Left forelimb (tissue), 1 donor: ENCODE data around the gene KIDINS220.

Experiments used
- DNase-seq: peaks from one replicate; pipeline ENCODE4 v3.0.0-alpha.2; 2018; ENCODE audit warnings: low spot score

The KIDINS220 gene

DNA sequence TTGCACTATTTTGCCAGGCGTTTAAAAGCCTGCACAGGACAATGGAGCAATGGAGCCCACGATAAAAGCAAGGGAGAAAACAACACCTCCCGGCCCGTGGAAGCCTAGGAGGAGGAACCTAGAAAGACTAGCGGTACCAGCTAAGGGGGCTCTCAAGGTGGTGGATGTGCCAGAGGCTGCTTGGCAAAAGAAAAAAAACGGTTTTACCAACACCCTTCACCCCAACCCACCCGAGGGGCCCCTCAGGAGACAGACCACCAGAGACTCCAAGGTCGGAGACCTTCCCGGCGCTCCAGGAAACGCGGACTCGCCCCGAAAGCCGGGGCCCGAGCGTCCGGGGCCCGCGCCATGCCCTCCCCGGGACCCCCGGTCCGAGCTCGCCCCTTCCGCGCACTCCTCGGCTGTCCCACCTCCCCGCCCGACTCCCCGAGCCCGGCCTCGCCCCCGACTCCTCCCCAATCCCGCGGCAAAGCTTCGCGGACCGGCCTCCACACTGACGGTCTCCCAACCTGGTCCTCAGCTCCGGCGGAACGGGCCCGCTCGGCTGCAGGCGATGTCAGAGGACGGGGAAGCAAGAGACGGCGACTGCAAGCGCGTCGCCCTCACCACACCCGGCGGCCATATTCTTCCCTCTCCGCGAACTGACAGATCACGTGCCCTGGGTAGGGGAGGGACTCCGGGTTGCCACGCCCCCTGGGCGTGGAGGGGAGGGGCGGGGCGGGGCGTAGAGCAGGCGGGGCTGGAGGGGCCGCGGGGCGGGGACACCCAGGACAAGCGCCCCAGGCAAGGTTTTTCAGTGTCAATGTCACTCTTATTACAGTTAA lies at the start of gene KIDINS220:
Gene KIDINS220, minus strand, starts transcription at position 643 of the 824 bp plus-strand sequence. CDS start 10,520 bp downstream, outside the sequence.
- DNase-seq, result peak; percentile 94

DNA sequence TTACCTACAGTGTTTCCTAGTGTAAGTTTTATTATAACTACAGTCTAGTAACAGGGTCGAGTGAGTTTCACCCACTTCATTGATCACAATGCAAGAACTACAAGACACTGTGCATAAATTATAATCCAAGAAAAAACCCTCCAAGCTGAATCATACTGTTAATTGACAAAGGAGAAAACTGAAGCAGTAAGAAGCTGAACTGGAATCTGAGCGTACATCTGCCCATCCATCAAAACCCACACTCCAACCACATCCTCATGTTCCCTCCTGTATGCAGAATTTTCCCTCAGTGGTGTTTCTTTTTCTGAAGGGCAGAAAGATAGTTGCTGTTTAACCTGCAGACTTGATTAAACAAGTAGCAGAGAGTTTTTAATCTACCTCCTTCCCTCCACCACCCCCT lies 49.5 kb upstream of the KIDINS220 start:
- DNase-seq, result no peak

GRCh38 chr2:8886202-8886518 lies 48.7 kb upstream of the KIDINS220 start:
- DNase-seq, result no peak

DNA sequence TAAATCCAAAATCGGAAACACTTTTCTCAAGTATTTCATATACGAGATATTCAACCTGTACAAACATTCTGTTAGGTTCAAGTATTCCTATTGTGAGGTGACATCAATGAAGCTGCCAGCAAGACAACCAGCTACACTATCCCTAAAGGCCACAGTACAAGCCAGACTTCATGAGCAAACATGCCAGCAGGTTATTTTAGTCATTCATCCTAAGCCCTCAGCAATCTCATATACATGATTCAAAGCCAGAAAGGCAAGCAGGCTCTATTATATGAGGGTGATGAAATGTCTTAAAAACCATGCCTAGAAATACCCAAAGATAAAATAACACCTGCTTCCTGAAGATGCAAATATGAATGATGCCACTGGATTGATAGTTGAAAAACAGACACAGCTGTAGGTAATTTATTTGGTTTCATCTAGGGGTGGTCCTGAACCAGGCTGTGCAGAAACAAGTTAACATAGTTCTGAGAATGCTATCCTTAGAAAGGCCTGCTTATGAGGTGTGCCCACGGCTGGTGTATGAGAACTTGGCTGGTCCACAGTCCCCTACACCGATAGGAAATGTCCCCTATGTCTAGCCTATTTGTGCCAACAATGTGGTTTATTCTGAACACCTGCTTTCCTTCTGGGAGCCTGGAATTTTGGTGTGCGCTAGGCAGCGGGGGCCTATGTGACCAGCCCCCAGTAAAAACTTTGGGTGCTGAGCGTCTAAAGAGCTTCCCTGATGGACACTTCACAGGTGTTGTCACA lies 48.2 kb upstream of the KIDINS220 start:
- DNase-seq, result no peak

GRCh38 chr2:8884812-8885211 lies 47.4 kb upstream of the KIDINS220 start:
- DNase-seq, result no peak

- DNase-seq, result no peak
Observed at GRCh38 chr2:8882094-8882493, 44.7 kb upstream of the KIDINS220 start.

DNA sequence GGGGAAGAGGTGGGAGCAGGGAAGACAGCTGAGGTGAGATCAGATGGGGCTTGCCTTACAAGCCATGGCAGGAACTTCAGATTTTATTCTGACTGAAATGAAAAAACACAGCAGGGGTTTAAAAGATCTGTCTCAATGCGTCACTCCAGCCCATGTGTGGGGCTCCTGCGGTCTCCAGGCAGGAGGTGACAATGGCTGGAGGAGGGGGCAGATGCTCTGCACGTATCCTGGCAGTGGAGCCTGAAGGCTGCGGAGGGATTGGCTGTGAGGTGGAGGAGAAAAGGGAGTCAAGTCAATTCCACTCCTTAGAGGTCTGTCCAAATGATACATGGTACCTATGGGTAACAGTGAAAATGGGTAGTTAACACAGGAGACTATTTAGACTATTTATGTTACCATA lies 40.5 kb upstream of the KIDINS220 start:
- no peak for DNase-seq

- DNase-seq, result no peak
Observed at GRCh38 chr2:8877332-8877731, 39.9 kb upstream of the KIDINS220 start.

DNA sequence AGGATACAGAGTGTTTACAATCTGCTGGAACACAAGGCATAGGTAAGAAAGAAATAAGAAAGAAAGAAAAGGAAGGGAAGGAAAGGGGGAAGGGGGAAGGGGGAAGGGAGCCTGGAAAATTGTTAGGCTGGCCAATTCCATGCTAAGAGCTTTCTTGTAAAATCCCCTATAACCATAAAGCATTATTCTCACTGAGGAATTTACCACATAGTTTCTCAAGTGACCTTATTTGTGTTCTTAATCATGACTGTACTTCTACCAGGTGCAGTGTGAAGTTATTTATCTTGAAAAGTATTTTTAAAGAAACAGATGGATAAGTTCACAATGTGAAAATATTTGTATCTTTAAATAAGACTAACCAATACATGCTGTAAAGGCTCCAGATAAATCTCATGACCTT lies 39.2 kb upstream of the KIDINS220 start:
- no peak for DNase-seq

DNA sequence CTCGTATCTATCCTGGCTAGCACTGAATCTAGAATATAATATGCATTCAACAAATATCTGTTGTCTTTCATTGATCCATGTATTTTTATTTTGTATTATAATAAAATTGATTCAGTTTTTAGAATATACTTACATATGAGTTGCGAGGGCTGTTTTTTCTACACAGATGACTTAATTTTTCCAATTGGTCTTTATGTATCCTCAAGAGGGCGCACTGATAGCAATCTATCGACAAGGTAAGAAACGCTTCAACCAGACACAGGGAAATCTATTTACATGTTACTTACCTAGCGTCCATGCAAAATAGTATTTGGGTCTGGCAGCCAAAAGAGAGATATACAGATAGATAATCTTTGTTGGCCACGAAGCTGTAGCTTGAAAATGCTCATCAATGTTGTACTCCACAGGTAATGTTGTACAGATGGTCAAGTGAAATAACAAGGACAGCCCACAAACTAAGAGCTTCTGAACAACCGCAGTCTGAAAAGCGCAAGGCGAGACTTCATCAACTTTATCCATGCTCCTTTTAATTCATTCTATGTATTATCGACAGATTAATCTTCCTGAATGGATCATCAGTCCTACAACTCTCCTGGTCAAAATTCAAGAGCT lies 35.5 kb upstream of the KIDINS220 start:
- DNase-seq, result no peak

- no peak for DNase-seq
Observed at GRCh38 chr2:8870441-8870840, 33.0 kb upstream of the KIDINS220 start.

- DNase-seq, result no peak
Observed at GRCh38 chr2:8867363-8867762, 29.9 kb upstream of the KIDINS220 start.

GRCh38 chr2:8863331-8863953 lies 26.0 kb upstream of the KIDINS220 start:
- DNase-seq, result no peak

- DNase-seq, result no peak
Observed at GRCh38 chr2:8862230-8862629, 24.8 kb upstream of the KIDINS220 start.

- no peak for DNase-seq
Observed at GRCh38 chr2:8861797-8862196, 24.4 kb upstream of the KIDINS220 start.

DNA sequence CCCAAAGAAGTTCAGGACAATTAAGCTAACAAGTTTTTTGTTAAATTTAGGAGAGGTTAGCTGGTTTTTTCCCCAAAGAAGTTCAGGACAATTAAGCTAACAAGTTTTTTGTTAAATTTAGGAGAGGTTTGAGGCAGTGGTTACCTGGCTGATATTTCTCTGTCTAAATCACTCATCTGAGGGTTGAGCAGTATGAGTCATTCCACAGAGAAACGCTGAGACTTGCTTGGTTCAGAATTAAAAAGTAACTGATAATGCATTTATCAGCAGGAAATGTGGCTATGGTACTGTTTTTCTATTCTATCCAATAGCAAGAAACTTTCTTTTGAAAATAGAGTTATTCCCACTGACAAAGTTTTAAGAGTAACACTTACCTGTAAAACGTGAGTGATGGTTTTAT lies 22.8 kb upstream of the KIDINS220 start:
- DNase-seq, result no peak

- DNase-seq, result no peak
Observed at GRCh38 chr2:8858910-8859309, 21.5 kb upstream of the KIDINS220 start.

- no peak for DNase-seq
Observed at GRCh38 chr2:8858264-8858663, 20.9 kb upstream of the KIDINS220 start.

DNA sequence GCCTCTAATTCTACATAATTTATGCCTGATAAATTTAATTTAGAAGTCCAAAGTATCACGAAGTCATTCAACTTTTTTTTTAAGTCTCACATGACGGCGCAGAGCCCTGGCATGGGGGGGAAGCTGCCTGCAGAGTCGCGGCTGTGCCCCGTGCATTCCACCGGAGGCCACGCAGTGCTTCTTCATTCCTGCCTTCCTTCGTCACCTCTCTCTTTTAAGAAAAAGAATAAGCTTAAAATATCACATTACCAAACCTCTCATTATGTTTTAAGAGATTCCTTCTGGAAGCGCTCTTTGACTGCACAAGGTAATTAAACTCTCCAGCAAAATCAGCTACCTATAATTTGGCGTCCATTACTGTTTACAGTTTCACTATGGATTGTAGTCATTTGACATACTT lies 20.3 kb upstream of the KIDINS220 start:
- DNase-seq, result no peak

- no peak for DNase-seq
Observed at GRCh38 chr2:8856176-8856575, 18.8 kb upstream of the KIDINS220 start.

GRCh38 chr2:8855010-8855409 lies 17.6 kb upstream of the KIDINS220 start:
- no peak for DNase-seq

DNA sequence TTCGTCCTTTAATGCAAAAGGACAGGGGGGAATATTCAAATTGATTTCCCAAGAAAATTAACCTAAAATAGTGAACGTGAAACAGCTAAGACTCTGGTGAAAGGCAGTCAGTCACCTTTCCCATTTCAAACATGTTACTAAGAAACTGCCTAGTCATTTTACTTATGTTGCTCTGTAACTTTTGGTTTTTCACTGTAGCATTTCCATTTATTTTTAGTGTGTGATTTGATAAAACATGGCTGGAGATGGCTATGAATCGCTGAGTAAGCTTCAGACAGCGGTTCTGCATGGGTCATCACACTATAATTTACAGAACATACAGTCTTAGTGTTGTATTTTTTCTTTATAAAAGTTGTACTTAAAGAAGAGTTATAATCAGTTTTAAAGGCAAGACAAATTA lies 16.0 kb upstream of the KIDINS220 start:
- DNase-seq, result no peak
